ENCODE data around the gene MARS1.

DNA sequence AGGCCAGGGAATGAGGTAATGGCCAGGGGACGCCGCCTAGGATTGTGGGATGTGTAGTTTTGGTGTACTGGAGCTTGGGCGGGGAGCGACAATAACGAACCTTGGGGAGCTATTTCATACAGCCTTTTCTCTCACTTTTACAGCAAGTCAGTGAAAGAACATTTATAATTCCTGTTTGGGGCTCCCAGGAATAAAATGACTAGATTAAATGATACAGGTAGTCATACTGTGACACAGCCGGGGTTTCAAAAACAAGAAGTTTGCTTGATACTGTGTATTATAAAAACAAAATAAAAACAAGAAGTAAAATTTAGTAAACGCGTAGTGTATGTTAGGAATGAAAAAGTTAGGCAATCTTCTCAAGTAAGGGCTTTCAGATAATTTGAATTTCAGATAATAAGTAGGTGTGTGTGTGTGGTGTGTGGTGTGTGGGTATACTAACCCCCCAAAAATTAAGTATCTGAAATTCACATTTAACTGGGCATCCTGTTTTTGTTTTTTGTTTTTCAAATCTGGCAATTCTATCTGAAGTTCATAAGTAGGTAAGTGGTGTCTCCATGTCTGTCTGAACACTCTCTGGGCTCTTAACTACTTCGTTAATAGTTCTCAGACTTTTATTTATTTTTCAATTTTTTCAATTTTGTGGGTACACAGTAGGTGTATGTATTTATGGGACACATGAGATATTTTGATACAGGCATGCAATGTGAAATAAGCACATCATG, 59.6 kb downstream of the MARS1 start:
- TF ChIP-seq POLR2A (IDR thresholded peaks at IDR 0.05): no peak
- TF ChIP-seq, protein P1, sequence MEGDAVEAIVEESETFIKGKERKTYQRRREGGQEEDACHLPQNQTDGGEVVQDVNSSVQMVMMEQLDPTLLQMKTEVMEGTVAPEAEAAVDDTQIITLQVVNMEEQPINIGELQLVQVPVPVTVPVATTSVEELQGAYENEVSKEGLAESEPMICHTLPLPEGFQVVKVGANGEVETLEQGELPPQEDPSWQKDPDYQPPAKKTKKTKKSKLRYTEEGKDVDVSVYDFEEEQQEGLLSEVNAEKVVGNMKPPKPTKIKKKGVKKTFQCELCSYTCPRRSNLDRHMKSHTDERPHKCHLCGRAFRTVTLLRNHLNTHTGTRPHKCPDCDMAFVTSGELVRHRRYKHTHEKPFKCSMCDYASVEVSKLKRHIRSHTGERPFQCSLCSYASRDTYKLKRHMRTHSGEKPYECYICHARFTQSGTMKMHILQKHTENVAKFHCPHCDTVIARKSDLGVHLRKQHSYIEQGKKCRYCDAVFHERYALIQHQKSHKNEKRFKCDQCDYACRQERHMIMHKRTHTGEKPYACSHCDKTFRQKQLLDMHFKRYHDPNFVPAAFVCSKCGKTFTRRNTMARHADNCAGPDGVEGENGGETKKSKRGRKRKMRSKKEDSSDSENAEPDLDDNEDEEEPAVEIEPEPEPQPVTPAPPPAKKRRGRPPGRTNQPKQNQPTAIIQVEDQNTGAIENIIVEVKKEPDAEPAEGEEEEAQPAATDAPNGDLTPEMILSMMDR (IDR thresholded peaks at IDR 0.05 in 4 of 5, conservative IDR thresholded peaks at IDR 0.05 in 1 of 5): no peak

Data from gastrocnemius medialis (tissue), 4 donors.